ENCODE data around the gene NDUFB10.

DNA sequence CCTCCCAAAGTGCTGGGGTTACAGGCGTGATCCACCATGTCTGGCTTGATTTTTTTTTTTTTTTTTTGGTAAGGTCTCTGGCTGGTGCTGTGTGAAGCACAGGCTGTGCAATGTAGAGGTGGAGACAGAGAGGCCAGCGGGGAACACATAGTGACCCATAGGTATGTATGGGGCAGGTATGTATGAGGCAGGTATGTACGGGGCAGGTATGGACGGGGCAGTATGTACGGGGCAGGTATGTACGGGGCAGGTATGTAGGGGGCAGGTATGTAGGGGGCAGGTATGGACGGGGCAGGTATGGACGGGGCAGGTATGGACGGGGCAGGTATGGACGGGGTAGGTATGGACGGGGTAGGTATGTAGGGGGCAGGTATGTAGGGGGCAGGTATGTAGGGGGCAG is 9.8 kb upstream of the NDUFB10 start:
- TF ChIP-seq POLR2A (IDR thresholded peaks at IDR 0.05) = no peak
- TF ChIP-seq, protein P1, sequence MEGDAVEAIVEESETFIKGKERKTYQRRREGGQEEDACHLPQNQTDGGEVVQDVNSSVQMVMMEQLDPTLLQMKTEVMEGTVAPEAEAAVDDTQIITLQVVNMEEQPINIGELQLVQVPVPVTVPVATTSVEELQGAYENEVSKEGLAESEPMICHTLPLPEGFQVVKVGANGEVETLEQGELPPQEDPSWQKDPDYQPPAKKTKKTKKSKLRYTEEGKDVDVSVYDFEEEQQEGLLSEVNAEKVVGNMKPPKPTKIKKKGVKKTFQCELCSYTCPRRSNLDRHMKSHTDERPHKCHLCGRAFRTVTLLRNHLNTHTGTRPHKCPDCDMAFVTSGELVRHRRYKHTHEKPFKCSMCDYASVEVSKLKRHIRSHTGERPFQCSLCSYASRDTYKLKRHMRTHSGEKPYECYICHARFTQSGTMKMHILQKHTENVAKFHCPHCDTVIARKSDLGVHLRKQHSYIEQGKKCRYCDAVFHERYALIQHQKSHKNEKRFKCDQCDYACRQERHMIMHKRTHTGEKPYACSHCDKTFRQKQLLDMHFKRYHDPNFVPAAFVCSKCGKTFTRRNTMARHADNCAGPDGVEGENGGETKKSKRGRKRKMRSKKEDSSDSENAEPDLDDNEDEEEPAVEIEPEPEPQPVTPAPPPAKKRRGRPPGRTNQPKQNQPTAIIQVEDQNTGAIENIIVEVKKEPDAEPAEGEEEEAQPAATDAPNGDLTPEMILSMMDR (IDR thresholded peaks at IDR 0.05) = no peak

Measured in body of pancreas (tissue), 4 donors.